GM23338 (cell line): ENCODE results near the gene RASSF6. TPM values are rescaled to one million over a fixed set of nuclear protein-coding genes. Genes with fewer than 3 reads are reported as not detected.

Source experiments
- ATAC-seq: fragments of 200-7000 bp; cut with Tn5 transposase; 3 replicates; pipeline ENCODE4 v1.9.1; 2020
- DNase-seq: peaks from one replicate; pipeline ENCODE4 v3.0.0-alpha.2; 2015; ENCODE audit warnings: low spot score
- H2AFZ ChIP-seq: fragments of 200-600 bp; sonication (generic); 2 replicates; pipeline ENCODE4 v1.8.0; 2016; ENCODE audit warnings: antibody characterized with exemption, mild to moderate bottlenecking, moderate library complexity
- H3F3A ChIP-seq: fragments of 200-600 bp; sonication (generic); replicated peaks from 2 replicates; pipeline ENCODE4 v1.8.0; 2017; ENCODE audit warnings: antibody characterized with exemption, mixed run types, low read depth
- H3K27ac ChIP-seq: fragments of 200-600 bp; sonication (generic); 2 replicates; pipeline ENCODE4 v1.6.1; 2016; ENCODE audit warnings: low read depth
- H3K27me3 ChIP-seq: fragments of 200-600 bp; sonication (generic); 2 replicates; pipeline ENCODE4 v1.8.0; 2016; ENCODE audit warnings: mild to moderate bottlenecking, mixed run types, moderate library complexity; ENCODE audit not compliant: insufficient read depth
- H3K36me3 ChIP-seq: fragments of 200-600 bp; sonication (generic); 2 replicates; pipeline ENCODE4 v1.8.0; 2016; ENCODE audit warnings: mild to moderate bottlenecking; ENCODE audit not compliant: insufficient read depth
- H3K4me1 ChIP-seq: fragments of 200-600 bp; sonication (generic); 2 replicates; pipeline ENCODE4 v1.8.0; 2016; ENCODE audit warnings: mild to moderate bottlenecking, moderate library complexity; ENCODE audit not compliant: insufficient read depth
- H3K4me2 ChIP-seq: fragments of 200-600 bp; sonication (generic); 2 replicates; pipeline ENCODE4 v1.7.1; 2017; ENCODE audit warnings: mixed run types
- H3K4me3 ChIP-seq: fragments of 200-600 bp; sonication (generic); 2 replicates; pipeline ENCODE4 v1.6.1; 2016; ENCODE audit warnings: mixed run types
- H3K79me2 ChIP-seq: fragments of 200-600 bp; sonication (generic); replicated peaks from 2 replicates; pipeline ENCODE4 v1.8.0; 2017; ENCODE audit warnings: mild to moderate bottlenecking; ENCODE audit not compliant: insufficient read depth
- H3K9me2 ChIP-seq: fragments of 200-600 bp; sonication (generic); 2 replicates; pipeline ENCODE4 v1.8.0; 2017; ENCODE audit not compliant: insufficient read depth
- H4K20me1 ChIP-seq: fragments of 200-600 bp; sonication (generic); replicated peaks from 2 replicates; pipeline ENCODE4 v1.8.0; 2017; ENCODE audit warnings: mild to moderate bottlenecking; ENCODE audit not compliant: insufficient read depth
- H3K27ac Mint-ChIP-seq: 2 replicates; pipeline ENCODE4 v1.8.0; 2020; ENCODE audit warnings: inconsistent platforms, mild to moderate bottlenecking, moderate library complexity, mixed read lengths
- H3K27me3 Mint-ChIP-seq: 3 replicates; pipeline ENCODE4 v1.8.0; 2022; ENCODE audit warnings: low read depth, mild to moderate bottlenecking, moderate library complexity, mixed read lengths, inconsistent platforms; ENCODE audit not compliant: insufficient read depth, poor library complexity
- H3K36me3 Mint-ChIP-seq: 3 replicates; pipeline ENCODE4 v1.8.0; 2021; ENCODE audit warnings: low read depth, mild to moderate bottlenecking, inconsistent platforms, moderate library complexity, mixed read lengths
- H3K4me1 Mint-ChIP-seq: 3 replicates; pipeline ENCODE4 v1.8.0; 2020; ENCODE audit warnings: mild to moderate bottlenecking, inconsistent platforms, mixed read lengths
- H3K4me3 Mint-ChIP-seq: 3 replicates; pipeline ENCODE4 v1.8.0; 2021; ENCODE audit warnings: moderate library complexity, mild to moderate bottlenecking, inconsistent platforms, mixed read lengths
- H3K9me3 Mint-ChIP-seq: 3 replicates; pipeline ENCODE4 v1.8.0; 2020; ENCODE audit warnings: moderate library complexity, mild to moderate bottlenecking, inconsistent platforms, mixed read lengths
- CTCF ChIP-seq, 2 experiments: fragments of 200-600 bp in 1 of 2; sonication (generic) in 1 of 2; conservative IDR thresholded peaks; 2 replicates each; pipeline versions ENCODE4 v1.5.1 to v1.6.1; 2016 to 2017; ENCODE audit warnings: antibody characterized with exemption in 2 of 2, low read depth in 2 of 2, mild to moderate bottlenecking in 2 of 2, moderate library complexity in 1 of 2
- ZNF114 ChIP-seq: fragments of 250-450 bp; sonication (Bioruptor Pico); IDR thresholded peaks from 2 replicates; pipeline ENCODE4 v1.5.0; 2020; ENCODE audit warnings: mild to moderate bottlenecking, moderate library complexity
- ZNF331 ChIP-seq: fragments of 250-450 bp; sonication (Bioruptor Pico); IDR thresholded peaks from 2 replicates; pipeline ENCODE4 v1.5.0; 2020; ENCODE audit warnings: low read depth, mild to moderate bottlenecking, moderate library complexity
- ZNF462 ChIP-seq: fragments of 250-450 bp; sonication (Bioruptor Pico); IDR thresholded peaks from 2 replicates; pipeline ENCODE4 v1.5.0; 2020; ENCODE audit warnings: mild to moderate bottlenecking, moderate library complexity
- polyA plus RNA-seq: library from polyadenylated mRNA; unstranded; fragments of >200 nt; fragmentation: Nextera tagmentation; extraction: Ambion mirVana; gene quantifications from 2 replicates; pipeline ENCODE4 v1.2.1, GENCODE V29; 2016
- total RNA-seq: library from RNA; depleted of rRNA; stranded (reverse); fragments of >200 nt; shearing (Covaris generic); gene quantifications from 2 replicates; pipeline ENCODE4 v1.2.3, GENCODE V29; 2014

Gene RASSF6
- total and polyA plus RNA-seq, 2 experiments from 2014 or later, result 0.14 to 0.79 TPM

GRCh38 chr4:73615613-73616012 lies 4.6 kb downstream of the RASSF6 start:
- no peak overlapping the region for H3K27ac Mint-ChIP-seq
- no peaks in the 10 kb centered on the region for H3K9me3 Mint-ChIP-seq
- no peak overlapping the region for H2AFZ ChIP-seq
- peaks cover 5% of the 10 kb centered on the region; the same call in 1 of the 2 replicates for H3K9me2 ChIP-seq
- TF ChIP-seq ZNF462 (CRISPR knock-in tag) (peak; percentile 78), ZNF331 (no peak), CTCF (conservative IDR thresholded peaks at IDR 0.05; ENCODE audit: low read depth in 2 of 2) (peak; percentile 44 to 51), ZNF114 (CRISPR knock-in tag) (0 out of 2 replicates have a peak, but pooled peaks have one; percentile 25)
- H3K4me3 Mint-ChIP-seq, result no peak overlapping the region
- H3K36me3 Mint-ChIP-seq, result no peaks in the 10 kb centered on the region
- DNase-seq (peak; percentile 87), ATAC-seq (peak; percentile 83)
- no peak overlapping the region for H3K4me2 ChIP-seq
- H3K36me3 ChIP-seq, result no peaks in the 10 kb centered on the region
- H4K20me1 ChIP-seq, result no peaks in the 10 kb centered on the region
- H3K27me3 Mint-ChIP-seq, result no peaks in the 10 kb centered on the region
- no peak overlapping the region for H3K4me3 ChIP-seq
- peaks cover 14% of the 10 kb centered on the region for H3K4me1 Mint-ChIP-seq
- H3K27ac ChIP-seq, result no peak overlapping the region
- H3F3A ChIP-seq, result no peaks in the 10 kb centered on the region
- no peaks in the 10 kb centered on the region for H3K4me1 ChIP-seq
- peaks cover 12% of the 10 kb centered on the region; the same call in 1 of the 2 replicates for H3K27me3 ChIP-seq
- H3K79me2 ChIP-seq, result no peaks in the 10 kb centered on the region
